Measurements from ENCODE around the gene C17orf50.

DNA sequence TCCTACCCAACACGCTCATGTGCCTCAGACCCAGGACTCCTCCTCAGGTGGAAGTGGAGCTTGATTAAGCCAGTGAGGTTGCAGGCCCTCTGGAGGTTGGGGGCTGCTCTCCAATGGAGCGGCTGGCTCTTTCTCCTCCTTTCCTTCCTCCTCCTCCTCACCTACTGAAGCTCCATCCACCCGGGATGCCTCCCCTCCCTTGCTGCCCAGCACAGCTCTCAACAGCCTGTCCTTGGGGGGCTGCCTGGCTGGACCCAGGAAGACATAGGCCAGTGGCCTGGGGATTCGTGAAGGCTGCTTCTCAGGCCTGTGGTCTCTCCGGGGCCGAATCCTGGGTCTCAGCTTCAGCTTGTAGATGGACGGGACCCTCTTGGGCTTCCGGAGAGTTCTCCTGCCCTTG, 15.9 kb upstream of the C17orf50 start:
- TF ChIP-seq, protein P1, sequence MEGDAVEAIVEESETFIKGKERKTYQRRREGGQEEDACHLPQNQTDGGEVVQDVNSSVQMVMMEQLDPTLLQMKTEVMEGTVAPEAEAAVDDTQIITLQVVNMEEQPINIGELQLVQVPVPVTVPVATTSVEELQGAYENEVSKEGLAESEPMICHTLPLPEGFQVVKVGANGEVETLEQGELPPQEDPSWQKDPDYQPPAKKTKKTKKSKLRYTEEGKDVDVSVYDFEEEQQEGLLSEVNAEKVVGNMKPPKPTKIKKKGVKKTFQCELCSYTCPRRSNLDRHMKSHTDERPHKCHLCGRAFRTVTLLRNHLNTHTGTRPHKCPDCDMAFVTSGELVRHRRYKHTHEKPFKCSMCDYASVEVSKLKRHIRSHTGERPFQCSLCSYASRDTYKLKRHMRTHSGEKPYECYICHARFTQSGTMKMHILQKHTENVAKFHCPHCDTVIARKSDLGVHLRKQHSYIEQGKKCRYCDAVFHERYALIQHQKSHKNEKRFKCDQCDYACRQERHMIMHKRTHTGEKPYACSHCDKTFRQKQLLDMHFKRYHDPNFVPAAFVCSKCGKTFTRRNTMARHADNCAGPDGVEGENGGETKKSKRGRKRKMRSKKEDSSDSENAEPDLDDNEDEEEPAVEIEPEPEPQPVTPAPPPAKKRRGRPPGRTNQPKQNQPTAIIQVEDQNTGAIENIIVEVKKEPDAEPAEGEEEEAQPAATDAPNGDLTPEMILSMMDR (IDR thresholded peaks at IDR 0.05), result no peak
- no peak for TF ChIP-seq POLR2A (IDR thresholded peaks at IDR 0.05)
